ENCODE measurements around the gene PKNOX2.

PKNOX2 gene

GRCh38 chr11:125239585-125240560, 75.3 kb downstream of the PKNOX2 start:
- no peak for FAIRE-seq
- no peak for DNase-seq (ENCODE audit: insufficient read length, low spot score)
- no peak for TF ChIP-seq CTCF (IDR thresholded peaks at IDR 0.05; ENCODE audit: insufficient read depth, missing control alignments)

- no peak for TF ChIP-seq CTCF (IDR thresholded peaks at IDR 0.05; ENCODE audit: insufficient read depth, missing control alignments)
- no peak for DNase-seq (ENCODE audit: insufficient read length, low spot score)
- FAIRE-seq = no peak
These were observed 76.6 kb downstream of the PKNOX2 start for GRCh38 chr11:125241104-125241503.

- FAIRE-seq = no peak
- DNase-seq (ENCODE audit: insufficient read length, low spot score) = no peak
- TF ChIP-seq CTCF (IDR thresholded peaks at IDR 0.05; ENCODE audit: insufficient read depth, missing control alignments) = no peak
These were observed 77.7 kb downstream of the PKNOX2 start for GRCh38 chr11:125242141-125242775.

- TF ChIP-seq CTCF (IDR thresholded peaks at IDR 0.05; ENCODE audit: insufficient read depth, missing control alignments) = no peak
- FAIRE-seq (no peak), DNase-seq (ENCODE audit: insufficient read length, low spot score) (no peak)
These were observed 79.6 kb downstream of the PKNOX2 start for GRCh38 chr11:125244166-125244565.

GRCh38 chr11:125245299-125245698, 80.7 kb downstream of the PKNOX2 start:
- TF ChIP-seq CTCF (IDR thresholded peaks at IDR 0.05; ENCODE audit: insufficient read depth, missing control alignments) = no peak
- FAIRE-seq = no peak
- no peak for DNase-seq (ENCODE audit: insufficient read length, low spot score)

- FAIRE-seq = no peak
- TF ChIP-seq CTCF (IDR thresholded peaks at IDR 0.05; ENCODE audit: insufficient read depth, missing control alignments) = no peak
- DNase-seq (ENCODE audit: insufficient read length, low spot score) = no peak
These were observed 82.9 kb downstream of the PKNOX2 start for GRCh38 chr11:125247431-125247830.

All from D721Med (cell line).